NT2/D1 (cell line): ENCODE data around the gene MPLKIP.

Source experiments
- SUZ12 ChIP-seq: IDR thresholded peaks from 2 replicates; pipeline ENCODE4 v1.6.1; 2011; ENCODE audit not compliant: insufficient read length, insufficient read depth; ENCODE audit errors: extremely low read depth
- YY1 ChIP-seq: IDR thresholded peaks from 2 replicates; pipeline ENCODE4 v1.6.1; 2011; ENCODE audit not compliant: insufficient read length, insufficient read depth
- ZNF274 ChIP-seq: IDR thresholded peaks from 2 replicates; pipeline ENCODE4 v1.6.1; 2011; ENCODE audit warnings: mild to moderate bottlenecking, low read depth, low read length

DNA sequence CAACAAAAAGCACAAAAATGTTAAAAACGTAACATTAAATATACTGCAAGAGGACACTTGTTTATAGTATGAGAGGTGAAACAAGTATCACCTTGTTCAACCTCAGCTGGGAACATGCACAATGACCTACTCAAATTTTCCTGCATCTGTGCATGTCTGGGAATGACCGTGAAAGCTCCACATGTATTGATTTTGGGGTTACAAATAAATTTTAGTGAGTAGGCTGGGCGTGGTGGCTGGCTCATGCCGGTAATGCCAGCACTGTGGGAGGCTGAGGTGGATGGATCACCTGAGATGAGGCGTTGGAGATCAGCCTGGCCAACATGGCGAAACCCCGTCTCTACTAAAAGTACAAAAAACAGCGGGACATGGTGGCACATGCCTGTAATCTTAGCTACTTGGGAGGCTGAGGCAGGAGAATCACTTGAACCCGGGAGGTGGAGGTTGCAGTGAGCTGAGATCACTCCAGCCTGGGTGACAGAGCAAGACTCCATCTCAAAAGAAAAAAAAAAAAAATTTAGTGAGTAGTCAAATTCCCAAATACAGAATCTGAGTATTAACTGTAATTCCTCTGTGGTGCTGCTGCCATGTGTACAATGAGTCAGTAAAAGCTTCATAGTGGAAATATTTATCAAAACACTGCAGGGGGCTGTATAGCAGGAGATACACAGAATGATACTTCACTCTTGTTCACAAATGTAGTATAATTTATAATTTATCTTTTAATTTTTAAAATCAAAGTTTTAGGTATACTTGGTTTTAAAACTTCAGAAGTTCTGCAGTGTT is 41.5 kb upstream of the MPLKIP start:
- TF ChIP-seq YY1 (no peak), ZNF274 (no peak), SUZ12 (no peak)
